Esophagus (tissue), 2 donors: ENCODE measurements around the gene PTPRF. TPM values are rescaled to one million over a fixed set of nuclear protein-coding genes. Genes with fewer than 3 reads are reported as not detected.

Experiments used
- polyA plus RNA-seq, 2 donors: library from polyadenylated mRNA; stranded (reverse); fragments of 200-250 nt; gene quantifications; one replicate each; pipeline ENCODE4 v1.2.3, GENCODE V29; 2013
- donor health status: healthy with polysubstance abuse.
- donor health status: Bipolar disorder and iron deficiency.

PTPRF gene
- polyA plus RNA-seq, 2 donors, result 62.7 to 69.9 TPM

Other genes with a start within 250 kb of the PTPRF start
- 10 to 100 TPM in 1 of 2 donors, 1 to 10 TPM in 1; 9.1 to 16.7 TPM for gene C1orf210, start 245.3 kb upstream of the PTPRF start, polyA plus RNA-seq
- gene TIE1, start 229.9 kb upstream of the PTPRF start, polyA plus RNA-seq, result 1 to 10 TPM; 4.2 to 4.7 TPM
- under 1 TPM in 1 of 2 donors, not detected in 1; 0.06 TPM for gene MPL, start 193.1 kb upstream of the PTPRF start, polyA plus RNA-seq
- gene CDC20, start 171.9 kb upstream of the PTPRF start, polyA plus RNA-seq, result 10 to 100 TPM; 33.1 to 42.8 TPM
- 100 to 1,000 TPM; 123 to 264 TPM for gene ELOVL1, start 162.9 kb upstream of the PTPRF start, polyA plus RNA-seq
- 10 to 100 TPM; 32.3 to 50.1 TPM for gene MED8, start 141.1 kb upstream of the PTPRF start, polyA plus RNA-seq
- 10 to 100 TPM in 1 of 2 donors, 1 to 10 TPM in 1; 9.8 to 39.3 TPM for gene SZT2, start 141.0 kb upstream of the PTPRF start, polyA plus RNA-seq
- gene HYI, start 77.0 kb upstream of the PTPRF start, polyA plus RNA-seq, result 10 to 100 TPM; 22.8 to 27.4 TPM
- gene KDM4A, start 119.3 kb downstream of the PTPRF start, polyA plus RNA-seq, result 1 to 10 TPM; 9.0 to 9.6 TPM
- gene ST3GAL3, start 176.7 kb downstream of the PTPRF start, polyA plus RNA-seq, result 1 to 10 TPM; 3.6 to 4.5 TPM